PC-9 (cell line): Measurements from ENCODE around the gene PCDHGC3. TPM values are rescaled to one million over a fixed set of nuclear protein-coding genes. Genes with fewer than 3 reads are reported as not detected.

ENCODE experiments used
- BruUV-seq: library from RNA; stranded (reverse); fragments of 400-500 nt; replicated peaks from 2 replicates; lab custom pipeline; 2021; lab: Mats Ljungman, UMichigan
- CTCF ChIA-PET: fragments of 300-600 bp; sonication (Branson Sonifier 250); formaldehyde crosslinking; loops from one replicate; lab custom pipeline; 2022; ENCODE audit warnings: antibody characterized with exemption; lab: Charles Lee
- POLR2A ChIA-PET: fragments of 300-600 bp; sonication (Branson Sonifier 250); formaldehyde crosslinking; loops from one replicate; lab custom pipeline; 2022; ENCODE audit warnings: antibody characterized with exemption; ENCODE audit not compliant: unreplicated experiment; lab: Charles Lee
- DNase-seq, 2 experiments: peaks; one replicate each; pipeline versions ENCODE4 v3.0.0 to v3.0.0-alpha.2; 2015 to 2022; ENCODE audit warnings: mixed read lengths in 1 of 2
- H2AFZ ChIP-seq: fragments of 200-600 bp; sonication (generic); 2 replicates; pipeline ENCODE4 v1.8.1; 2017; ENCODE audit warnings: antibody characterized with exemption
- H3F3A ChIP-seq: fragments of 200-600 bp; sonication (generic); 2 replicates; pipeline ENCODE4 v1.8.1; 2017; ENCODE audit warnings: antibody characterized with exemption, mild to moderate bottlenecking, low read depth; ENCODE audit not compliant: insufficient read depth
- H3K27ac ChIP-seq: fragments of 200-600 bp; sonication (generic); 2 replicates; pipeline ENCODE4 v1.6.1; 2016; ENCODE audit warnings: mixed run types
- H3K27me3 ChIP-seq: fragments of 200-600 bp; sonication (generic); 2 replicates; pipeline ENCODE4 v1.6.1; 2016; ENCODE audit warnings: low read depth, mixed run types; ENCODE audit not compliant: insufficient read depth
- H3K36me3 ChIP-seq: fragments of 200-600 bp; sonication (generic); 2 replicates; pipeline ENCODE4 v1.6.1; 2016; ENCODE audit warnings: low read depth, mixed run types
- H3K4me1 ChIP-seq: fragments of 200-600 bp; sonication (generic); replicated peaks from 2 replicates; pipeline ENCODE4 v1.6.1; 2016; ENCODE audit warnings: mixed run types; ENCODE audit not compliant: insufficient read depth
- H3K4me2 ChIP-seq: fragments of 200-600 bp; sonication (generic); 2 replicates; pipeline ENCODE4 v1.6.1; 2017; ENCODE audit warnings: mixed run types
- H3K4me3 ChIP-seq: fragments of 200-600 bp; sonication (generic); 2 replicates; pipeline ENCODE4 v1.6.1; 2016; ENCODE audit warnings: mixed run types
- H3K79me2 ChIP-seq: fragments of 200-600 bp; sonication (generic); 2 replicates; pipeline ENCODE4 v1.6.1; 2017; ENCODE audit warnings: low read depth, mixed run types
- H3K9me2 ChIP-seq: fragments of 200-600 bp; sonication (generic); 2 replicates; pipeline ENCODE4 v1.8.1; 2017; ENCODE audit warnings: mild to moderate bottlenecking; ENCODE audit not compliant: insufficient read depth
- H3K9me3 ChIP-seq: fragments of 200-600 bp; sonication (generic); 2 replicates; pipeline ENCODE4 v1.8.1; 2016; ENCODE audit warnings: low read depth; ENCODE audit not compliant: insufficient read depth
- H4K20me1 ChIP-seq: fragments of 200-600 bp; sonication (generic); 2 replicates; pipeline ENCODE4 v1.8.1; 2017; ENCODE audit not compliant: insufficient read depth
- EZH2 ChIP-seq: fragments of 200-600 bp; sonication (generic); IDR thresholded peaks from 2 replicates; pipeline ENCODE4 v1.8.0; 2017; ENCODE audit warnings: antibody characterized with exemption, low read depth
- intact Hi-C: fragments of 100-400 bp; cut with micrococcal nuclease; formaldehyde crosslinking; loops from one replicate; pipeline ENCODE4 v1.10.0; 2022; ENCODE audit not compliant: unreplicated experiment
- total RNA-seq: library from RNA; stranded (reverse); gene quantifications from 2 replicates; pipeline ENCODE4 v1.2.3, GENCODE V29; 2021
- TF ChIP-seq, protein P1 (sequence below): fragments of 200-600 bp; sonication (generic); conservative IDR thresholded peaks from 2 replicates; pipeline ENCODE4 v1.6.1; 2017; ENCODE audit warnings: mixed run types, antibody characterized with exemption, mild to moderate bottlenecking, moderate library complexity

Gene PCDHGC3
- total RNA-seq, 1 experiment from 2014 or later = 0.50 TPM

DNA sequence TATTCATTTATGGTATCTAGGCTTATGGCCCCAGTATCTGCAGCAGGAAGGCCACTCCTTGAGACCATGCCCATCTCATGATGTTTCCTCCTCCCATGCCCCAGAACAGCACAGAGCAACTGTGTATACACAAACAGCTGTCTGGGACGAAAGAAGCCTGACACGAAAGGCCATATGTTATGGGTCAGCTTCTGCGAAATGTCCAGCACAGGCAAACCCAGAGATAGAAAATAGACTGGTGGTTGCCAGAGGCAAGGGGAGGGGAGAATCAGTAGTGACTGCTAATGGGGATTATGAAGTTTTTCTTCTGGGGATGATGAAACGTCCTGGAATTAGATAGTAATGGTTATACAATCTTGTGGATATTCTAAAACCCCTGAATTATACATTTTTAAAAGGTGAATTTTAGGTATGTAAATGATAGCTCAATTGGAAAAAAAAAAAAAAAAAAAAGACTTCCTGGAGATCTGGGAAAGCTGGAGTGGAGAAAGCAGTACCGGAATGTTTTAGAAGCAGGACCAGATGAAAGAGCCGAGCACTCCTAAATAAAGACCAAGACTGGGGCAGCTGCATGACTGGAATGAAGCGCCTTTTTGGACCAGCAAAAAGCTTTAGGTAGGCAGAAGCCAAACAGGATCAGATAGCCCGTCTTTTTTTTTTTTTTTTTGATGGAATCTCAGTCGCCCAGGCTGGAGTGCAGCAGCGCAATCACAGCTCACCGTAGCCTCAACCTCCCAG lies 42.3 kb downstream of the PCDHGC3 start:
- no peaks in the 10 kb centered on the region for H3K9me2 ChIP-seq
- H3F3A ChIP-seq = peaks cover 52% of the 10 kb centered on the region
- no peaks in the 10 kb centered on the region for H3K27me3 ChIP-seq
- no peaks in the 10 kb centered on the region for H3K79me2 ChIP-seq
- H4K20me1 ChIP-seq = no peaks in the 10 kb centered on the region
- TF ChIP-seq, protein P1, sequence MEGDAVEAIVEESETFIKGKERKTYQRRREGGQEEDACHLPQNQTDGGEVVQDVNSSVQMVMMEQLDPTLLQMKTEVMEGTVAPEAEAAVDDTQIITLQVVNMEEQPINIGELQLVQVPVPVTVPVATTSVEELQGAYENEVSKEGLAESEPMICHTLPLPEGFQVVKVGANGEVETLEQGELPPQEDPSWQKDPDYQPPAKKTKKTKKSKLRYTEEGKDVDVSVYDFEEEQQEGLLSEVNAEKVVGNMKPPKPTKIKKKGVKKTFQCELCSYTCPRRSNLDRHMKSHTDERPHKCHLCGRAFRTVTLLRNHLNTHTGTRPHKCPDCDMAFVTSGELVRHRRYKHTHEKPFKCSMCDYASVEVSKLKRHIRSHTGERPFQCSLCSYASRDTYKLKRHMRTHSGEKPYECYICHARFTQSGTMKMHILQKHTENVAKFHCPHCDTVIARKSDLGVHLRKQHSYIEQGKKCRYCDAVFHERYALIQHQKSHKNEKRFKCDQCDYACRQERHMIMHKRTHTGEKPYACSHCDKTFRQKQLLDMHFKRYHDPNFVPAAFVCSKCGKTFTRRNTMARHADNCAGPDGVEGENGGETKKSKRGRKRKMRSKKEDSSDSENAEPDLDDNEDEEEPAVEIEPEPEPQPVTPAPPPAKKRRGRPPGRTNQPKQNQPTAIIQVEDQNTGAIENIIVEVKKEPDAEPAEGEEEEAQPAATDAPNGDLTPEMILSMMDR = no peak
- TF ChIP-seq EZH2 = no peak
- no peak overlapping the region for H3K27ac ChIP-seq
- peaks cover 43% of the 10 kb centered on the region for H3K4me1 ChIP-seq
- BruUV-seq = no TSS peak
- POLR2A ChIA-PET = interaction anchor here (0.6 kb wide), 2 partner anchors 15 to 134 kb away, joined by 3 to 10 read pairs; no protein-coding TSS in a partner anchor
- H3K36me3 ChIP-seq = peaks cover 26% of the 10 kb centered on the region; the same call in 1 of the 2 replicates
- no peak overlapping the region for H2AFZ ChIP-seq
- no peak overlapping the region for H3K4me2 ChIP-seq
- CTCF ChIA-PET = interaction anchor here (0.6 to 0.7 kb wide), 2 partner anchors 74 to 297 kb away, joined by 3 read pairs; no protein-coding TSS in a partner anchor
- no peaks in the 10 kb centered on the region; the same call in 1 of the 2 replicates for H3K9me3 ChIP-seq
- DNase-seq = no peak
- intact Hi-C loops = no loop called here
- no peak overlapping the region for H3K4me3 ChIP-seq

DNA sequence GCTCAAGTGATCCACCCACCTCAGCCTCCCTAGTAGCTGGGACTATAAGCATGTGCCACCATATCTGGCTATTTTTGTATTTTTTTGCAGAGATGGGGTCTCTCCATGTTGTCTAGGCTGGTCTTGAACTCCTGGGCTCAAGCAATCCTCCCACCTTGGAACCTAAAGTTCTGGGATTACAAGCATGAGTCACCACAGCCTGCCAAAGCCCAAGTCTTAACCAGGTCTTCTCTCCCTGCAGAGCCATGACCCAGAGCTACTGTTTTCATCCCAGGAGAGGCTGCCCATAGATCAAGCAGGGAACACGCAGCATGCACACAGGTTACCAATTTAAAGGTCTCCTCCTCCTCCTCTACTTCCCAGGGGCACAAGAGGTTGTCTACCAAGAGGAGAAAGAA lies 42.9 kb downstream of the PCDHGC3 start:
- ChIA-PET POLR2A (interaction anchor here (0.6 kb wide), 1 partner anchor 135 kb away, joined by 3 read pairs; no protein-coding TSS in a partner anchor), CTCF (no interaction called here)
- BruUV-seq = no TSS peak
- H3K4me2 ChIP-seq = no peak overlapping the region
- no peaks in the 10 kb centered on the region for H3K79me2 ChIP-seq
- H2AFZ ChIP-seq = no peak overlapping the region
- H3K27ac ChIP-seq = no peak overlapping the region
- H3K4me3 ChIP-seq = no peak overlapping the region
- peaks cover 56% of the 10 kb centered on the region for H3F3A ChIP-seq
- no peaks in the 10 kb centered on the region; the same call in 1 of the 2 replicates for H3K9me3 ChIP-seq
- H4K20me1 ChIP-seq = no peaks in the 10 kb centered on the region
- peaks cover 46% of the 10 kb centered on the region for H3K4me1 ChIP-seq
- no peaks in the 10 kb centered on the region for H3K9me2 ChIP-seq
- peaks cover 26% of the 10 kb centered on the region; the same call in 1 of the 2 replicates for H3K36me3 ChIP-seq
- intact Hi-C loops = no loop called here
- no peak for DNase-seq
- TF ChIP-seq, protein P1 = no peak
- no peak for TF ChIP-seq EZH2
- H3K27me3 ChIP-seq = no peaks in the 10 kb centered on the region

DNA sequence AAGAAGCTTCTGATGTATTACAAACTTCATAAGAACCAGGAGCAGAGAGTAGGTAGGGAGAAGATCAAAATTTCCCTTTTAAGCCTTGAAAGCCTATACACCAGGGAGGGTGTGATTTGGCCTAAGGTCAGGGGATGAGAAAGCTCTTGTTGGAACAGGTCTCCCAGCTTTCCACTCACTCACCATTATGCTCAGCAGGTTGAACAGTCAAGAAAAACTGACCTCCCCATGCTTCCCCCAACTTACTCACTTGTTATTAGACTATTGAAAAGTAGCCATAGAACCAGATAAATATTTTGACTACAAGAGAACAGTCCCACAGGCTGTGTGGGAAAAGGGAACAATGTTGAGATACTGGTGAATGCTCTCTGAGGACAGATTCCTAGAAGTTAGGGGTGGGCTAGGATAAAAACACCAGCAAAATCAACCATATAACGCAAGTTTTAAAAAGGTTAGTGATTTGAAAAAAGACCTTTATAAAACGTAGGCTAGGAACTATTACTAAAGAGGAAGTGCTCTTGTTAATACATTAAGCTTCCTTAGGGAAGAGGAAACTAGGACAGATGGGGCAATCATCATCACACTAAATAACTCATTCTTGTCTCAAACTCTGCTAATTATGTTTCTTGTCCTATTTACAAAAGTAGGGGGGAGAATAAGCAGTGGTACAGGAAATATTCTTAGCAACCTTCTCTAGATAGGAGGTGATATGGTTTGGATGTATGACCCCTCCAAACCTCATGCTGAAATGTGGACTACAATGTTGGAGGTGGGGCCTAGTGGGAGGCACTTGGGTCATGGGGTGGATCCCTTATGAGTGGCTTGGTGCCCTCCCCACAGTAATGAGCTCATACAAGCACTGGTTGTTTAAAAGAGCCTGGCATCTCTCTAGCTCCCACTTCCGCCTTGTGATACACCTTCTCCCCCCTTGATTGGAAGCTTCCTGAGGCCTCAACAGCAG lies 44.1 kb downstream of the PCDHGC3 start:
- no peak overlapping the region for H3K4me3 ChIP-seq
- no peak for TF ChIP-seq EZH2
- TF ChIP-seq, protein P1 = no peak
- H3K4me1 ChIP-seq = peaks cover 45% of the 10 kb centered on the region
- peak overlapping the region; percentile 63 for H3K4me2 ChIP-seq
- BruUV-seq = no TSS peak
- CTCF ChIA-PET = interaction anchor here (2.3 kb wide), 1 partner anchor 99 kb away, joined by 8 read pairs; the partner anchor contains the start of gene PCDHGA11
- no peak overlapping the region for H2AFZ ChIP-seq
- POLR2A ChIA-PET = no interaction called here
- H3K27me3 ChIP-seq = no peaks in the 10 kb centered on the region
- H3K36me3 ChIP-seq = peaks cover 36% of the 10 kb centered on the region
- intact Hi-C loops = loop anchor here (5.0 to 10.0 kb wide), 2 partner anchors 43 to 195 kb away; partner anchors contain the start of genes PCDHGC3 and TAF7
- H3K27ac ChIP-seq = peak overlapping the region; percentile 92
- DNase-seq = no peak
- no peaks in the 10 kb centered on the region for H3K9me2 ChIP-seq
- peaks cover 58% of the 10 kb centered on the region for H3F3A ChIP-seq
- H4K20me1 ChIP-seq = no peaks in the 10 kb centered on the region
- H3K9me3 ChIP-seq = no peaks in the 10 kb centered on the region; the same call in 1 of the 2 replicates
- no peaks in the 10 kb centered on the region for H3K79me2 ChIP-seq
